ENCODE results near the gene SGO2.

Gene SGO2

DNA sequence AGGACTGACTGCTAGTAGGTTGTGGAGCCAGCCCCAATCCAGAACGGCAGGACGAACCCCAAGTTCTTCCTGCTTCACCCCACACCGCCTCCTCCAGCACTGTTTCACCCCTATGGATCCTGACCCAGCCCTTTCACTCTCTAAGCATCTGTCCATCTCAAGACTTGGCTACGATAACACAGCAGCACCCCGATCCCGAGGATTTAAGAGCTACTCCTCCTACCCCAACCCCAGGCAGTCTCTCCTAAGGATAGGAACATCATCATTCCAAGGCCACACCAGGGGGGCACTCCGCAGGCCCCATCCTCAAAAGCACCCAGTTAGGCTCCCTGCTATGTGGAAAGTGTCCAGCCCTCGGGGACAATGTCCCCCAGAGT is 16.8 kb upstream of the SGO2 start:
- Mint-ChIP-seq H3K9me3 (no peaks in the 10 kb centered on the region), H3K4me1 (peaks cover 13% of the 10 kb centered on the region), H3K36me3 (ENCODE audit: low read depth) (peaks cover 4% of the 10 kb centered on the region), H3K27me3 (ENCODE audit: low read depth, poor library complexity) (no peaks in the 10 kb centered on the region), H3K4me3 (peak overlapping the region; percentile 93), H3K27ac (peak overlapping the region; percentile 85)
- DNase-seq = no peak
- TF ChIP-seq, protein P1, sequence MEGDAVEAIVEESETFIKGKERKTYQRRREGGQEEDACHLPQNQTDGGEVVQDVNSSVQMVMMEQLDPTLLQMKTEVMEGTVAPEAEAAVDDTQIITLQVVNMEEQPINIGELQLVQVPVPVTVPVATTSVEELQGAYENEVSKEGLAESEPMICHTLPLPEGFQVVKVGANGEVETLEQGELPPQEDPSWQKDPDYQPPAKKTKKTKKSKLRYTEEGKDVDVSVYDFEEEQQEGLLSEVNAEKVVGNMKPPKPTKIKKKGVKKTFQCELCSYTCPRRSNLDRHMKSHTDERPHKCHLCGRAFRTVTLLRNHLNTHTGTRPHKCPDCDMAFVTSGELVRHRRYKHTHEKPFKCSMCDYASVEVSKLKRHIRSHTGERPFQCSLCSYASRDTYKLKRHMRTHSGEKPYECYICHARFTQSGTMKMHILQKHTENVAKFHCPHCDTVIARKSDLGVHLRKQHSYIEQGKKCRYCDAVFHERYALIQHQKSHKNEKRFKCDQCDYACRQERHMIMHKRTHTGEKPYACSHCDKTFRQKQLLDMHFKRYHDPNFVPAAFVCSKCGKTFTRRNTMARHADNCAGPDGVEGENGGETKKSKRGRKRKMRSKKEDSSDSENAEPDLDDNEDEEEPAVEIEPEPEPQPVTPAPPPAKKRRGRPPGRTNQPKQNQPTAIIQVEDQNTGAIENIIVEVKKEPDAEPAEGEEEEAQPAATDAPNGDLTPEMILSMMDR (IDR thresholded peaks at IDR 0.05) = no peak

DNA sequence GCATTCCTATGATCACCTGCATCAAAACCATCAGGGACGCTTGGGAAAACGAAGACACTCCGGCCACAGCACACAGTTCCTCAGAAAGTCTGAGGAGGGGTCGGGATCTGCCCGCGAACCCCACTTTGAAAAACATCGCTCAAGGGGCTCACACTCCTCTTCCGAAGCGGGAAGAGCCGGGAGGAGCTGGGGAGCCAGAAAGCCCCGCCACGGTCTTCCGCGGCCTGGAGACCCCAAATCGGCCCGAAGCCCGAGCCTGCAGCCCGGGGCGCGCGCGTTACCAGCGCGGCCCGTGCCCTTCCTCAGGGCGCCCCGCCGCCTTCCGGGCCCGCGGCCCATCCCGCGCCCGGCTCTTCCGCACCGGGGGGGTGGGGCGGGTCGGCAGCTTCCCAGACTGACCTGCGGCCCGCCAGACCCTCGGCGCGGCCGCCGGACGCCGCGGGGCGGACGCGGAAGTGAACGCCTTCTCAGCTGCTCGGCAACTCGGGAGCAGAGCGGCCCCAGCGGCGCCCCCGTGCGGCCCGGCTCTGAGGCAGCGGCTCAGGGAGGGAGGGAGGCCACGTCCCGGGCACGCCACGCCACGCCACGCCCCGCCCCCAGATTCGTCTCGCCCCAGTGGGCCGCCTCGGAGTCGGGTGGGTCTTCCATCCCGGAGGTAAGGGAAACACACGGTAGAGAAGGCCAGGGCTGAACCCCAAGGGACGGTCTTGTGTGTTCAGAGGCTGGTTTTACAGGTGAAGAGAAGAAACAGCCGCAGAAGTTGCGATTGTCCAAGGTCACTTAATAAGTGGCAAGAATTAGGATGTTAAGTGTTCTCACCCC is 16.2 kb upstream of the SGO2 start, which contains the start of gene KCTD18:
KCTD18 (minus strand) TSS at position 457 of the 822 bp plus-strand sequence. CDS start 3,052 bp downstream, outside the sequence.
- H3K27me3 Mint-ChIP-seq (ENCODE audit: low read depth, poor library complexity) = peaks cover under 1% of the 10 kb centered on the region
- H3K9me3 Mint-ChIP-seq = no peaks in the 10 kb centered on the region
- TF ChIP-seq, protein P1 (IDR thresholded peaks at IDR 0.05) = peak; percentile 56
- peak within 1 kb of the TSS; percentile 85 for H3K27ac Mint-ChIP-seq
- peaks cover 1% of the 10 kb centered on the region for H3K36me3 Mint-ChIP-seq (ENCODE audit: low read depth)
- DNase-seq = peak; percentile 96
- H3K4me3 Mint-ChIP-seq = peak within 1 kb of the TSS; percentile 93
- peaks cover 13% of the 10 kb centered on the region for H3K4me1 Mint-ChIP-seq

GRCh38 chr2:200515155-200515554 is 10.9 kb upstream of the SGO2 start:
- peaks cover 3% of the 10 kb centered on the region for H3K4me1 Mint-ChIP-seq
- H3K36me3 Mint-ChIP-seq (ENCODE audit: low read depth) = no peaks in the 10 kb centered on the region
- no peak for DNase-seq
- H3K4me3 Mint-ChIP-seq = no peak overlapping the region
- H3K27me3 Mint-ChIP-seq (ENCODE audit: low read depth, poor library complexity) = peaks cover 17% of the 10 kb centered on the region
- TF ChIP-seq, protein P1 (IDR thresholded peaks at IDR 0.05) = no peak
- H3K27ac Mint-ChIP-seq = no peak overlapping the region
- peaks cover 20% of the 10 kb centered on the region for H3K9me3 Mint-ChIP-seq

- Mint-ChIP-seq H3K27me3 (ENCODE audit: low read depth, poor library complexity) (peaks cover 27% of the 10 kb centered on the region), H3K4me1 (peaks cover 21% of the 10 kb centered on the region), H3K36me3 (ENCODE audit: low read depth) (no peaks in the 10 kb centered on the region)
Observed at GRCh38 chr2:200523158-200523557, 2.8 kb upstream of the SGO2 start.

GRCh38 chr2:200523604-200524003 is 2.4 kb upstream of the SGO2 start:
- Mint-ChIP-seq H3K4me3 (no peak overlapping the region), H3K9me3 (no peaks in the 10 kb centered on the region), H3K4me1 (peaks cover 26% of the 10 kb centered on the region), H3K27ac (no peak overlapping the region), H3K36me3 (ENCODE audit: low read depth) (no peaks in the 10 kb centered on the region), H3K27me3 (ENCODE audit: low read depth, poor library complexity) (peaks cover 29% of the 10 kb centered on the region)
- DNase-seq = no peak
- TF ChIP-seq, protein P1 (IDR thresholded peaks at IDR 0.05) = no peak

More at GRCh38 chr2:200523158-200523557, 2.8 kb upstream of the SGO2 start:
- Mint-ChIP-seq H3K9me3 (no peaks in the 10 kb centered on the region), H3K27ac (no peak overlapping the region), H3K4me3 (no peak overlapping the region)
- TF ChIP-seq, protein P1 (IDR thresholded peaks at IDR 0.05) = no peak
- DNase-seq = no peak

GRCh38 chr2:200525066-200525465 is 941 bp upstream of the SGO2 start:
- TF ChIP-seq, protein P1 (IDR thresholded peaks at IDR 0.05) = no peak

More at GRCh38 chr2:200525066-200525465, 941 bp upstream of the SGO2 start:
- H3K4me1 Mint-ChIP-seq = peaks cover 27% of the 10 kb centered on the region
- H3K9me3 Mint-ChIP-seq = no peaks in the 10 kb centered on the region
- no peak for DNase-seq
- no peak overlapping the region for H3K4me3 Mint-ChIP-seq
- H3K36me3 Mint-ChIP-seq (ENCODE audit: low read depth) = no peaks in the 10 kb centered on the region
- H3K27me3 Mint-ChIP-seq (ENCODE audit: low read depth, poor library complexity) = peaks cover 19% of the 10 kb centered on the region
- no peak overlapping the region for H3K27ac Mint-ChIP-seq

Data from nephron progenitor cell (in vitro differentiated cells).